ENCODE results near the gene TOLLIP. TPM values are rescaled to one million over a fixed set of nuclear protein-coding genes. Genes with fewer than 3 reads are reported as not detected.

The TOLLIP gene
- total RNA-seq, 1 experiment from 2014 or later = 53.4 TPM

- H3K9me3 Mint-ChIP-seq (ENCODE audit: low read depth, unreplicated experiment) = no peaks in the 10 kb centered on the region
- peaks cover 5% of the 10 kb centered on the region for H3K36me3 Mint-ChIP-seq (ENCODE audit: insufficient read depth, unreplicated experiment)
- no peak overlapping the region for H3K27ac Mint-ChIP-seq (ENCODE audit: unreplicated experiment)
- peaks cover 56% of the 10 kb centered on the region for H3K27me3 Mint-ChIP-seq (ENCODE audit: unreplicated experiment)
- H3K4me3 Mint-ChIP-seq (ENCODE audit: low read depth, unreplicated experiment) = no peak overlapping the region
- BruUV-seq (replicated peaks) = no TSS peak
- intact Hi-C loops (cut with micrococcal nuclease; ENCODE audit: unreplicated experiment) = no loop called here
- DNase-seq = no peak
- TF ChIP-seq CTCF (IDR thresholded peaks at IDR 0.05; ENCODE audit: unreplicated experiment) = no peak
- CTCF ChIA-PET = no interaction called here
- H3K4me1 Mint-ChIP-seq (ENCODE audit: low read depth, unreplicated experiment) = peaks cover 12% of the 10 kb centered on the region
Measured at GRCh38 chr11:1356007-1356435, 46.6 kb upstream of the TOLLIP start.

GRCh38 chr11:1354125-1354938 lies 44.9 kb upstream of the TOLLIP start:
- no peak for TF ChIP-seq CTCF (IDR thresholded peaks at IDR 0.05; ENCODE audit: unreplicated experiment)
- DNase-seq = no peak
- peaks cover 73% of the 10 kb centered on the region for H3K27me3 Mint-ChIP-seq (ENCODE audit: unreplicated experiment)
- H3K4me3 Mint-ChIP-seq (ENCODE audit: low read depth, unreplicated experiment) = no peak overlapping the region
- peaks cover 5% of the 10 kb centered on the region for H3K36me3 Mint-ChIP-seq (ENCODE audit: insufficient read depth, unreplicated experiment)
- no peaks in the 10 kb centered on the region for H3K9me3 Mint-ChIP-seq (ENCODE audit: low read depth, unreplicated experiment)
- CTCF ChIA-PET = no interaction called here
- BruUV-seq (replicated peaks) = no TSS peak
- H3K4me1 Mint-ChIP-seq (ENCODE audit: low read depth, unreplicated experiment) = peaks cover 12% of the 10 kb centered on the region
- intact Hi-C loops (cut with micrococcal nuclease; ENCODE audit: unreplicated experiment) = no loop called here
- H3K27ac Mint-ChIP-seq (ENCODE audit: unreplicated experiment) = no peak overlapping the region

GRCh38 chr11:1353383-1354124 lies 44.1 kb upstream of the TOLLIP start:
- peaks cover 5% of the 10 kb centered on the region for H3K36me3 Mint-ChIP-seq (ENCODE audit: insufficient read depth, unreplicated experiment)
- TF ChIP-seq CTCF (IDR thresholded peaks at IDR 0.05; ENCODE audit: unreplicated experiment) = no peak
- BruUV-seq (replicated peaks) = no TSS peak
- H3K4me1 Mint-ChIP-seq (ENCODE audit: low read depth, unreplicated experiment) = peaks cover 12% of the 10 kb centered on the region
- H3K4me3 Mint-ChIP-seq (ENCODE audit: low read depth, unreplicated experiment) = no peak overlapping the region
- intact Hi-C loops (cut with micrococcal nuclease; ENCODE audit: unreplicated experiment) = no loop called here
- DNase-seq = no peak
- CTCF ChIA-PET = no interaction called here
- H3K27me3 Mint-ChIP-seq (ENCODE audit: unreplicated experiment) = peaks cover 81% of the 10 kb centered on the region
- no peaks in the 10 kb centered on the region for H3K9me3 Mint-ChIP-seq (ENCODE audit: low read depth, unreplicated experiment)
- no peak overlapping the region for H3K27ac Mint-ChIP-seq (ENCODE audit: unreplicated experiment)

GRCh38 chr11:1352696-1353382 lies 43.4 kb upstream of the TOLLIP start:
- Mint-ChIP-seq H3K4me3 (ENCODE audit: low read depth, unreplicated experiment) (no peak overlapping the region), H3K9me3 (ENCODE audit: low read depth, unreplicated experiment) (no peaks in the 10 kb centered on the region), H3K36me3 (ENCODE audit: insufficient read depth, unreplicated experiment) (peaks cover 5% of the 10 kb centered on the region), H3K4me1 (ENCODE audit: low read depth, unreplicated experiment) (peaks cover 12% of the 10 kb centered on the region), H3K27me3 (ENCODE audit: unreplicated experiment) (peaks cover 87% of the 10 kb centered on the region), H3K27ac (ENCODE audit: unreplicated experiment) (no peak overlapping the region)
- DNase-seq = no peak
- CTCF ChIA-PET = no interaction called here
- BruUV-seq (replicated peaks) = no TSS peak
- intact Hi-C loops (cut with micrococcal nuclease; ENCODE audit: unreplicated experiment) = no loop called here
- TF ChIP-seq CTCF (IDR thresholded peaks at IDR 0.05; ENCODE audit: unreplicated experiment) = no peak
